GM18907 (cell line): ENCODE measurements around the gene PXK.
A peak's percentile ranks its signal among the peaks of the same experiment; 100 is the strongest.

ENCODE experiments used
- ATAC-seq: cut with Tn5 transposase; IDR thresholded peaks from one replicate; pipeline ENCODE4 v1.9.1; 2021; ENCODE audit warnings: mild to moderate bottlenecking, moderate library complexity; ENCODE audit not compliant: unreplicated experiment

PXK gene

DNA sequence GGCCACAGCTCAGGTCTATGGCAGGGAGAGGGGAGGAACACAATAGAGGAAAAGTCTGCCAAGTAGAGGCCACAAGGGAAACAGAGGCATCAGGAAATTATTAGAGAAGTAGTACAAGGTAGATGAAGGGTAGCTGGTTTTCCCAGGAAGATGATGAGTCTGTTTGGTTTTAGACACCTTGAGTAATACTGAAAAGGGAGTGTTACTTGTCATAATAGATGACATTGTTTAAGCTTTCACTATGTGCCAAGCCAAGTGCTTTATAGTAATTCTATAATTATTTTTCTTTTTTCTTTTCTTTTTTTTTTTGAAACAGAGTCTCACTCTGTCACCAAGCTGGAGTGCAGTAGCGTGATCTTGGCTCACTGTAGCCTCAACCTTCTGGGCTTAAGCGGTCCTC is 13.7 kb downstream of the PXK start:
- ATAC-seq, result no peak

DNA sequence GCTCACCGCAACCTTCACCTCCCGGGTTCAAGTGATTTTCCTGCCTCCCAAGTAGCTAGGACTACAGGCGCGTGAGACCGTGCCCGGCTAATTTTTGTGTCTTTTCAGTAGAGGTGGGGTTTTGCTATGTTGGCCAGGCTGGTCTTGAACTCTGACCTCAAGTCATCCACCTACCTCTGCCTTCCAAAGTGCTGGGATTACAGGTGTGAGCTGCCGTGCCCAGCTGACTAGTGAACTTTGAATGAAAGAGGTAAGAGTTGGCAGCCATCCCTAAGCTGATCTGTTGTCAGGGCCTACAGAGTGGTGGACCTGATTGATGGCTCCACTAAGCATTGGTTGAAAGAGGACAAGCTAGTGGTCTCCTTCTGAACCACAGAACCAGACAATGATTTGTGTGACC is 15.3 kb downstream of the PXK start:
- no peak for ATAC-seq

DNA sequence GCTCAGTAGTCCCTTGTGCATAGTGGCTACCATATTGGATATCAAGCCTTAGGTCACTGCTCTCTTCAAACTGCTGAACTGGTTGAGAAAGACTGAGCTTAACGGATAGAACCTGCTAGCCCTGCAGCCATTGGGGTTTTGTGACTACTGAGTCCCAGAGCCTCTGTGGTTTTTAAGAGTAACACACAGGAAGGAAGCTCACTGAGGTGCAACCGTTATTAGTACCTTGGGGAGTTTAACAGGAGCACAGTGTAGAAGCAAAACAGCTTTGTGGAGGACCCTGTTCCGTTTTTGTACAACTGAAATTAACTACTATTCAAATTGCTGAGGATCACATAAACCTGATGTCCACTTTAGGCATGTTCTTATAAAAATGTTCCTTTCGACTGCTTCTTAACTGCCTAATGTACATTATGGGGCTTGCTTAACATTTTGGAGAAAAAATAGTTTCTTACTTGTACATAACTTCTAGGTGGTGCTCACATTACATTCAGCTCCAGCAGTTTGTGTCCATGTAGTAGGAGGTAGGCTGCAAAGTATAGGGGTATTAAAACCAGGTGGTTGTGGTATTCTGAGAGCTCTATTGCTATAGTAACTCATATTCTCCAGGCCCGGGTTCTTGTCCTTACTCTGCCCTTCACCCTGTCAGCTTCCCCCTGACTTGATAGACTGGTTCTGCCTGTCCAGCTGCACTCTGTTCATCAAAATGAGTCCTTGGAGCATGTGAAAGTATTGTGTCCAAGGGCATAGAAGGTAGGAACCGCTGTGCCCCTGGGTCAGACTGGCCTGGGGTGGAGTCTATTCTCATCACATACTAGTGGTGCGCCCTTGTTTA is 17.3 kb downstream of the PXK start:
- peak; percentile 89 for ATAC-seq

- no peak for ATAC-seq
Measured at GRCh38 chr3:58350627-58351013, 17.9 kb downstream of the PXK start.

- ATAC-seq, result no peak
Measured at GRCh38 chr3:58351920-58352319, 19.2 kb downstream of the PXK start.

GRCh38 chr3:58352626-58353025 is 19.9 kb downstream of the PXK start:
- ATAC-seq, result no peak

- no peak for ATAC-seq
Measured at GRCh38 chr3:58353722-58354553, 21.2 kb downstream of the PXK start.

GRCh38 chr3:58355179-58355578 is 22.5 kb downstream of the PXK start:
- ATAC-seq, result peak; percentile 49

DNA sequence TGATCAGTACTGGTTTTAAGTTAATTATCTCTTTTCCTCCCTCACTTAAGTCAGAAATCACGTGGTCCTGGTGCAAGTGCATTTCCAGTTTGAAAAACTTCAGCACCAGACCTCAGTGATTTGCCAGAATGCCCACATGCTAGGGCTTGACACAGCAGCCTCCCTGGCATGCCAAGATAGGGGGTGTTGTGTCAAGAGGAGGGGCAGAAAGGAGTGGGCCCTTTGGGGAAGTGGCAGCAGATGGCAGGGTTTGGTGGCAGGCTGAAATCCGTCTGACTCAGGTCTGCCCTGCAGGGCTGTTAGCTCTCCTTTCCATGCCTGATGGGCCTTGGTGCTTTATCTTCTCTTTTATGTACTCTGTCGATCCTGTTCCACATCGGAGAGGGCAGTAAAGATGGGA is 23.4 kb downstream of the PXK start:
- no peak for ATAC-seq

DNA sequence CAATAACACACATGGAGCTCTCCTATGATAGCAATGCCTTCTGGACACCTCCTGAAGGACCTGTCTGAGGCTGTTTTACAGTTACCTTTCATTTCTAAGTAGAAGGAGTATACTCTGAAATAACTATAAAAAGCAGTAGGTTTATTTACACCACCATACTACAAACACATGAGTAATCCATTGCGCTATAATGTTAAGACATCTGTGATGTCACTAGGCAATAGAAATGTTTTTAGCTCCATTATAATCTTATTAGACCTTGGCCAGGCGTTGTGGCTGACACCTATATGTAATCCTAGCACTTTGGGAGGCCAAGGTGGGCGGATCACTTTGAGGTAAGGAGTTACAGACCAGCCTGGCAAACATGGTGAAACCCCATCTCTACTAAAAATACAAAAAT is 24.7 kb downstream of the PXK start:
- no peak for ATAC-seq

GRCh38 chr3:58358092-58358491 is 25.4 kb downstream of the PXK start:
- no peak for ATAC-seq

GRCh38 chr3:58358808-58359207 is 26.1 kb downstream of the PXK start:
- ATAC-seq, result no peak

GRCh38 chr3:58359621-58360020 is 26.9 kb downstream of the PXK start:
- ATAC-seq, result no peak

GRCh38 chr3:58361866-58362265 is 29.2 kb downstream of the PXK start:
- no peak for ATAC-seq

DNA sequence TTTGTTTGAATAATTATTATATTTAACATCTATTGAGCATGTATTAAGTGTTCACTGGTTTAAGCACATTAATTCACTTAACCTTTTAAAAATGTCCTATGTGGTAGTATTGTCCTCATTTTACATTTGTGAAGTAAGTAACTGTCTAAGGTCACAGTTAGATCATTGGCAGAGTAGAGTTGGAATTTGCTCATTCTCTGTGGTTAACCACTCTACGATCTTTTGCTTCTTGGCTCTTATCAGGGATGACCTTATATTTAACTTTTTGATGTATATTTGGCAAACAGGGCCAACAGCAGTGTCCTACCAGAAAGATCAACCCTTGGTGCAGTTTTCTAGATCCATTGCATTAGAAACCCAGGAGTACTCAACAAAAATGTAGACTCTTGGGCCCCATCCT is 34.0 kb downstream of the PXK start:
- no peak for ATAC-seq

DNA sequence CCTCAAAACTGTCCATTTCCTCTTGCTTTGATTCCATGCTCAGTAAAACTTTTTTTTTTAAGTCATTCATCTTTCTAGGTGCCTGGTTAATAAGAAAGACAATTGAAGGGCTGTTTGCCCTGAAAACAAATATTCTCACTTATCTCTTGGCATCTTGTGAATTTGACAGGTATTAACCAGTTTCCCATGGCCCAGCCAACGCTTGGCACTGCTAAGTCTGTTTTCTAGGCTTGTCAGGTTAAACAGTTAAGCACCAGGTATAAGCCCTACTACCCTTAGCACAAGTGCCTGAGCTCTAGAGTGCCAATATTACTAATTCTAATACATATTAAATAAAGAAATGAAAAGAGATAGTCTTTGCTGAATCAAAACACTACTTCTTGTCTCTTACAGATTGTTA is 36.3 kb downstream of the PXK start:
- no peak for ATAC-seq

DNA sequence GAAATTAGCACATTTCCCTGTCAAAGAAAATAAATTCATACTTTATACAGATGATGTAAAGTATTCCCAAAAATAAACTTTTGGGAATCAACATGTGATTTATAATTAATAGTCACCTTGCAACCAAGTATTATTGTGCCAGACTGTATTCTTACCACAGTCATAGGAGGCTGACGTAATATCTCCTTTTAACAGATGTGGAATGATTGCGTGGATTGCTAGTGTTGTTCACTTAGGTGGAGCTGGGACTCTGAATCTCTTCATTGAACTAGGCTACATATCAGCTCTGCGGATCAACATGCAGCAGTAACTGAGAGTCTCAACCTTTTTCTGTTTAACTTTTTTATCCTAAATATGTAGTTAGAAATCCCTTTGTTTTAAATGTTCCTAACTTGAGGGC is 37.2 kb downstream of the PXK start:
- no peak for ATAC-seq

DNA sequence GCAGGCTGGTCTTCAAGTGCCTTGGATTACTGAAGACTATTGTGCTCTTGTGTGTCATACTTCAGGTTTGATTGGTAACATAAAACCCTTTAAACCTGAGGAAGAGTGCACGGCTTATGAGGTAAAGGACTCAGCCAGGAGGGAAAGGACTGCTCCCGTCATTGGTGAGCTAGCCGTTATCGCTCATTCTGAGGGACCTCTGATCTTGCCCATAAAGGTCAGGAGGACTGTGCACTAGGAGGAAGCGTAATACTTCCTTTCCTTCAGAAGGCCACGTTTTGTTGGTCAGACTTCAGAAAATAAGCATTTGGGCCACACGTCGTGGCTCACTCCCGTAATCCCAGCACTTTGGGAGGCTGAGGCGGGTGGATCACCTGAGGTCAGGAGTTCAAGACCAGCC is 37.7 kb downstream of the PXK start:
- no peak for ATAC-seq

- ATAC-seq, result no peak
Measured at GRCh38 chr3:58371754-58372153, 39.1 kb downstream of the PXK start.

- no peak for ATAC-seq
Measured at GRCh38 chr3:58375254-58375653, 42.6 kb downstream of the PXK start.

- ATAC-seq, result no peak
Measured at GRCh38 chr3:58377168-58377567, 44.5 kb downstream of the PXK start.

DNA sequence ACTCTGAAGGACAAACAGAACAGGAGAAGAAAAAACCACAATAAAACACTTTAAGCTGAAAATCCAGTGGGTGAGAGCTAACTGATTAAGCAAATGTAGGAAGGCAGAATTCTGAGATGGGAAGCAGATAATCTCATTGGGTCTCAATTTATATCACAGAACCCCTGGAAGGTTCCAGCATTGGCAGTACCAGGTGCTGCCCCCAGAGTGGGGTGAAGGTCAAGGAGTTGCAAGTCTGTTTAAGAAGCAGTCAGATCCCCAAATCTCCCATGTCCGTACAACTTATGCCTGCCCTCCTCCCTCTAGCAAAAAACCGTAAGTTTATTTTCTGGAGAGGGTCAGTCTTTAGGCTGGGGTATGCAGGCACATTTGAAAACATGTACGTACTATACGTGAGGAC is 45.1 kb downstream of the PXK start:
- no peak for ATAC-seq
